Lower leg skin (tissue), 3 donors: ENCODE results near the gene PCSK5.

Source experiments
- CTCF ChIP-seq, 3 donors: fragments of 450-650 bp; IDR thresholded peaks; one replicate each; pipeline ENCODE4 v1.5.1; 2016; ENCODE audit warnings: antibody characterized with exemption in 3 of 3, mild to moderate bottlenecking in 3 of 3, moderate library complexity in 2 of 3
- POLR2A ChIP-seq, 2 donors: fragments of 450-650 bp; IDR thresholded peaks; one replicate each; pipeline ENCODE4 v1.6.1; 2016 to 2017; ENCODE audit warnings: antibody characterized with exemption in 2 of 2, mild to moderate bottlenecking in 1 of 2, moderate library complexity in 1 of 2

GRCh38 chr9:76354221-76354620 is 463.7 kb downstream of the PCSK5 start:
- TF ChIP-seq CTCF (IDR thresholded peaks at IDR 0.05) (no peak), POLR2A (IDR thresholded peaks at IDR 0.05) (no peak)
